Stimulated activated effector memory CD8-positive, alpha-beta T cell treated with anti-CD3 and anti-CD28 coated beads, Interleukin-12 subunit alpha, Interleukin-12 subunit beta, amount 100 ng/mL, for 72 hours (primary cell): ENCODE data around the gene CLPSL1.
"Not testable (repeated sequence)": the region's sequence is repeated elsewhere in the genome, so short reads cannot be mapped to it uniquely, and the experiment has no call there.

Experiments used
- ATAC-seq: fragments of 150-1000 bp; cut with Tn5 transposase; 2 replicates; pipeline ENCODE4 v1.10.0; 2021
- DNase-seq, 2 donors: peaks; one replicate each; pipeline ENCODE4 v3.0.0; 2021 to 2022; ENCODE audit warnings: low spot score in 2 of 2
- H3K27ac Mint-ChIP-seq: one replicate; pipeline ENCODE4 v1.8.0; 2022; ENCODE audit warnings: mild to moderate bottlenecking, mixed read lengths
- H3K36me3 Mint-ChIP-seq: one replicate; pipeline ENCODE4 v1.8.0; 2022; ENCODE audit warnings: mild to moderate bottlenecking, mixed read lengths
- H3K4me1 Mint-ChIP-seq: one replicate; pipeline ENCODE4 v1.8.0; 2022; ENCODE audit warnings: mixed read lengths
- H3K4me3 Mint-ChIP-seq: one replicate; pipeline ENCODE4 v1.8.0; 2022; ENCODE audit warnings: mild to moderate bottlenecking, mixed read lengths
- H3K9me3 Mint-ChIP-seq: one replicate; pipeline ENCODE4 v1.8.0; 2022; ENCODE audit warnings: mixed read lengths

CLPSL1 gene

GRCh38 chr6:35780719-35781118 lies at the start of gene CLPSL1:
TSS of gene CLPSL1 (plus strand) at chr6:35781019. CDS start at chr6:35781111, 92 bp downstream.
- H3K36me3 Mint-ChIP-seq: no peaks in the 10 kb centered on the region
- H3K9me3 Mint-ChIP-seq: no peaks in the 10 kb centered on the region
- DNase-seq (no peak), ATAC-seq (no peak)
- no peak within 1 kb of the TSS for H3K4me3 Mint-ChIP-seq
- H3K4me1 Mint-ChIP-seq: peaks cover 12% of the 10 kb centered on the region
- no peak within 1 kb of the TSS for H3K27ac Mint-ChIP-seq

GRCh38 chr6:35731414-35731735 lies 49.4 kb upstream of the CLPSL1 start:
- peak overlapping the region; percentile 88 for H3K27ac Mint-ChIP-seq
- H3K4me3 Mint-ChIP-seq: peak overlapping the region; percentile 82
- H3K4me1 Mint-ChIP-seq: peaks cover 80% of the 10 kb centered on the region
- no peaks in the 10 kb centered on the region for H3K9me3 Mint-ChIP-seq
- peaks cover 14% of the 10 kb centered on the region for H3K36me3 Mint-ChIP-seq
- ATAC-seq: peak; percentile 68
- peak; percentile 83 to 98 for DNase-seq

GRCh38 chr6:35731736-35732532 lies 48.9 kb upstream of the CLPSL1 start:
- ATAC-seq: peak; percentile 65
- H3K27ac Mint-ChIP-seq: peak overlapping the region; percentile 88
- peaks cover 75% of the 10 kb centered on the region for H3K4me1 Mint-ChIP-seq

GRCh38 chr6:35733633-35734032 lies 47.2 kb upstream of the CLPSL1 start:
- Mint-ChIP-seq H3K9me3 (no peaks in the 10 kb centered on the region), H3K36me3 (peaks cover 14% of the 10 kb centered on the region), H3K4me1 (peaks cover 70% of the 10 kb centered on the region), H3K27ac (no peak overlapping the region), H3K4me3 (no peak overlapping the region)
- DNase-seq (no peak), ATAC-seq (no peak)

More at GRCh38 chr6:35731736-35732532, 48.9 kb upstream of the CLPSL1 start:
- Mint-ChIP-seq H3K4me3 (peak overlapping the region; percentile 82), H3K9me3 (no peaks in the 10 kb centered on the region), H3K36me3 (peaks cover 14% of the 10 kb centered on the region)
- peak; percentile 87 to 97 for DNase-seq

GRCh38 chr6:35734319-35734718 lies 46.5 kb upstream of the CLPSL1 start:
- H3K4me3 Mint-ChIP-seq, DNase-seq, H3K9me3 Mint-ChIP-seq, ATAC-seq: not testable (repeated sequence)
- Mint-ChIP-seq H3K27ac (peak overlapping the region; percentile 17), H3K36me3 (peaks cover 14% of the 10 kb centered on the region), H3K4me1 (peaks cover 63% of the 10 kb centered on the region)

- Mint-ChIP-seq H3K4me3 (no peak overlapping the region), H3K4me1 (peaks cover 51% of the 10 kb centered on the region), H3K27ac (no peak overlapping the region), H3K36me3 (peaks cover 14% of the 10 kb centered on the region), H3K9me3 (no peaks in the 10 kb centered on the region)
- ATAC-seq (no peak), DNase-seq (no peak)
Measured at GRCh38 chr6:35735452-35735851, 45.4 kb upstream of the CLPSL1 start.

GRCh38 chr6:35736253-35736894 lies 44.4 kb upstream of the CLPSL1 start:
- ATAC-seq (peak; percentile 59), DNase-seq (peak; percentile 80 to 92)
- H3K27ac Mint-ChIP-seq: no peak overlapping the region
- peaks cover 11% of the 10 kb centered on the region for H3K36me3 Mint-ChIP-seq
- H3K4me3 Mint-ChIP-seq: no peak overlapping the region
- H3K9me3 Mint-ChIP-seq: no peaks in the 10 kb centered on the region
- H3K4me1 Mint-ChIP-seq: peaks cover 46% of the 10 kb centered on the region

GRCh38 chr6:35736982-35737412 lies 43.8 kb upstream of the CLPSL1 start, which contains the start of gene ARMC12:
TSS of gene ARMC12 (plus strand) at chr6:35737032. CDS start at chr6:35737109, 77 bp downstream.
- Mint-ChIP-seq H3K9me3 (no peaks in the 10 kb centered on the region), H3K4me3 (no peak within 1 kb of the TSS), H3K36me3 (peaks cover 5% of the 10 kb centered on the region), H3K4me1 (peaks cover 43% of the 10 kb centered on the region), H3K27ac (peak within 1 kb of the TSS; percentile 32)
- ATAC-seq (no peak), DNase-seq (peak in 1 of 2 donors; percentile 53)

- Mint-ChIP-seq H3K9me3 (no peaks in the 10 kb centered on the region), H3K4me1 (peaks cover 38% of the 10 kb centered on the region), H3K36me3 (no peaks in the 10 kb centered on the region), H3K27ac (peak overlapping the region; percentile 32), H3K4me3 (no peak overlapping the region)
- DNase-seq (peak in 1 of 2 donors; percentile 62), ATAC-seq (peak; percentile 69)
Measured at GRCh38 chr6:35737413-35738211, 43.2 kb upstream of the CLPSL1 start.

GRCh38 chr6:35739645-35740524 lies 40.9 kb upstream of the CLPSL1 start:
- H3K4me3 Mint-ChIP-seq: no peak overlapping the region
- DNase-seq (no peak), ATAC-seq (no peak)
- no peaks in the 10 kb centered on the region for H3K9me3 Mint-ChIP-seq
- H3K36me3 Mint-ChIP-seq: no peaks in the 10 kb centered on the region
- H3K27ac Mint-ChIP-seq: no peak overlapping the region
- peaks cover 25% of the 10 kb centered on the region for H3K4me1 Mint-ChIP-seq

- DNase-seq (no peak), ATAC-seq (no peak)
- peaks cover 5% of the 10 kb centered on the region for H3K9me3 Mint-ChIP-seq
- H3K4me3 Mint-ChIP-seq: no peak overlapping the region
- no peaks in the 10 kb centered on the region for H3K36me3 Mint-ChIP-seq
- H3K27ac Mint-ChIP-seq: no peak overlapping the region
- H3K4me1 Mint-ChIP-seq: no peaks in the 10 kb centered on the region
Measured at GRCh38 chr6:35742842-35743241, 38.0 kb upstream of the CLPSL1 start.

- Mint-ChIP-seq H3K36me3 (no peaks in the 10 kb centered on the region), H3K4me3 (no peak overlapping the region), H3K4me1 (no peaks in the 10 kb centered on the region), H3K9me3 (peaks cover 6% of the 10 kb centered on the region), H3K27ac (no peak overlapping the region)
- ATAC-seq (no peak), DNase-seq (no peak)
Measured at GRCh38 chr6:35745509-35745908, 35.3 kb upstream of the CLPSL1 start.

- ATAC-seq: no peak
- DNase-seq: no peak
- peaks cover 6% of the 10 kb centered on the region for H3K9me3 Mint-ChIP-seq
- no peaks in the 10 kb centered on the region for H3K36me3 Mint-ChIP-seq
- peaks cover 2% of the 10 kb centered on the region for H3K4me1 Mint-ChIP-seq
- no peak overlapping the region for H3K4me3 Mint-ChIP-seq
- no peak overlapping the region for H3K27ac Mint-ChIP-seq
Measured at GRCh38 chr6:35746516-35746915, 34.3 kb upstream of the CLPSL1 start.

GRCh38 chr6:35747877-35748276 lies 32.9 kb upstream of the CLPSL1 start:
- no peak overlapping the region for H3K4me3 Mint-ChIP-seq
- no peak overlapping the region for H3K27ac Mint-ChIP-seq
- ATAC-seq: no peak
- H3K4me1 Mint-ChIP-seq: peaks cover 12% of the 10 kb centered on the region
- H3K36me3 Mint-ChIP-seq: no peaks in the 10 kb centered on the region
- no peak for DNase-seq
- peaks cover 6% of the 10 kb centered on the region for H3K9me3 Mint-ChIP-seq
